GM10266 (cell line): ENCODE data around the gene SCGB1D1.
A peak's percentile ranks its signal among the peaks of the same experiment; 100 is the strongest.

Experiments used
- DNase-seq: peaks from one replicate; pipeline ENCODE4 v3.0.0; 2012; ENCODE audit errors: extremely low spot score
- CTCF ChIP-seq: IDR thresholded peaks from 2 replicates; pipeline ENCODE4 v1.5.1; 2012; ENCODE audit warnings: mild to moderate bottlenecking, low read depth; ENCODE audit not compliant: control insufficient read depth, insufficient read depth; ENCODE audit errors: missing control alignments

The SCGB1D1 gene

GRCh38 chr11:62169448-62169847 lies 20.6 kb upstream of the SCGB1D1 start:
- no peak for DNase-seq
- TF ChIP-seq CTCF, result no peak

- no peak for TF ChIP-seq CTCF
- DNase-seq, result no peak
These were observed 20.1 kb upstream of the SCGB1D1 start for GRCh38 chr11:62169935-62170334.

GRCh38 chr11:62171261-62171723 lies 18.7 kb upstream of the SCGB1D1 start:
- DNase-seq, result peak; percentile 52
- peak; percentile 63 for TF ChIP-seq CTCF

- no peak for DNase-seq
- TF ChIP-seq CTCF, result no peak
These were observed 17.7 kb upstream of the SCGB1D1 start for GRCh38 chr11:62172294-62172693.

- no peak for DNase-seq
These were observed 13.2 kb upstream of the SCGB1D1 start for GRCh38 chr11:62176766-62177165.

GRCh38 chr11:62179995-62180394 lies 10.0 kb upstream of the SCGB1D1 start:
- no peak for TF ChIP-seq CTCF

More at GRCh38 chr11:62176766-62177165, 13.2 kb upstream of the SCGB1D1 start:
- TF ChIP-seq CTCF, result no peak

GRCh38 chr11:62181097-62181496 lies 8.9 kb upstream of the SCGB1D1 start:
- no peak for DNase-seq
- TF ChIP-seq CTCF, result no peak

More at GRCh38 chr11:62179995-62180394, 10.0 kb upstream of the SCGB1D1 start:
- DNase-seq, result no peak
